IPS-15b (cell line): ENCODE results near the gene PALM.
A peak's percentile ranks its signal among the peaks of the same experiment; 100 is the strongest.

Source experiments
- H3K27me3 ChIP-seq: one replicate; pipeline ENCODE4 v1.6.1; 2013; ENCODE audit warnings: low read length; ENCODE audit not compliant: control insufficient read depth, insufficient read depth
- H3K36me3 ChIP-seq: one replicate; pipeline ENCODE4 v1.6.1; 2013; ENCODE audit warnings: low read length; ENCODE audit not compliant: control insufficient read depth, insufficient read depth
- H3K4me1 ChIP-seq: one replicate; pipeline ENCODE4 v1.6.1; 2013; ENCODE audit warnings: mild to moderate bottlenecking, low read length; ENCODE audit not compliant: control insufficient read depth, insufficient read depth
- H3K4me3 ChIP-seq: one replicate; pipeline ENCODE4 v1.5.1; 2013; ENCODE audit warnings: low read depth, low read length
- H3K9ac ChIP-seq: one replicate; pipeline ENCODE4 v1.6.1; 2013; ENCODE audit warnings: low read depth, mild to moderate bottlenecking, low read length
- H3K9me3 ChIP-seq: one replicate; pipeline ENCODE4 v1.6.1; 2013; ENCODE audit warnings: mild to moderate bottlenecking, low read length; ENCODE audit not compliant: control insufficient read depth, insufficient read depth

The PALM gene

DNA sequence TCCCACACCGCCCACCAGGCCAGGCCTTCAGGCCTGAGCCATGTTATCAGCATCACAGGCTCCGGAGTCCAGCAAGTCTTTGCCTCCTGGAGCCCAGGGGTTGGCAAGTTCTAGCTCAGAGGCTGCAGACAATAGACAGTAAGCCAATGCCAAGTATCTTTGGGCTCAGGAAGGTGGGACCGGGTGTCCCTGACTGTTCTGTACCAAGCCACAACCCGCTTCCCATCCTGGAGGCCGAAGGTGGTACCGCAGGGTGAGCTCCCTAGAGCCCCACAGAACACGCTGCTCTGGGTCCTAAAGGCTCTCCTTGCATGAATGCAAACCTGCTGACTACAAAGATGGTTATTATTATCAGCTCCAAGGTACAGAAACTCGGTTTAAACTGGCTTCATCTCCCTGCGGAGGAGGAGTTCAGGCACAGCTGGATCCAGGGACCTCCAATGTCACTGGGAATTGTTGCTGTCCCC, 38.1 kb upstream of the PALM start:
- no peak overlapping the region for H3K9ac ChIP-seq
- no peaks in the 10 kb centered on the region for H3K4me1 ChIP-seq
- H3K27me3 ChIP-seq, result peaks cover 2% of the 10 kb centered on the region
- H3K4me3 ChIP-seq, result no peak overlapping the region
- no peaks in the 10 kb centered on the region for H3K9me3 ChIP-seq
- H3K36me3 ChIP-seq, result no peaks in the 10 kb centered on the region

DNA sequence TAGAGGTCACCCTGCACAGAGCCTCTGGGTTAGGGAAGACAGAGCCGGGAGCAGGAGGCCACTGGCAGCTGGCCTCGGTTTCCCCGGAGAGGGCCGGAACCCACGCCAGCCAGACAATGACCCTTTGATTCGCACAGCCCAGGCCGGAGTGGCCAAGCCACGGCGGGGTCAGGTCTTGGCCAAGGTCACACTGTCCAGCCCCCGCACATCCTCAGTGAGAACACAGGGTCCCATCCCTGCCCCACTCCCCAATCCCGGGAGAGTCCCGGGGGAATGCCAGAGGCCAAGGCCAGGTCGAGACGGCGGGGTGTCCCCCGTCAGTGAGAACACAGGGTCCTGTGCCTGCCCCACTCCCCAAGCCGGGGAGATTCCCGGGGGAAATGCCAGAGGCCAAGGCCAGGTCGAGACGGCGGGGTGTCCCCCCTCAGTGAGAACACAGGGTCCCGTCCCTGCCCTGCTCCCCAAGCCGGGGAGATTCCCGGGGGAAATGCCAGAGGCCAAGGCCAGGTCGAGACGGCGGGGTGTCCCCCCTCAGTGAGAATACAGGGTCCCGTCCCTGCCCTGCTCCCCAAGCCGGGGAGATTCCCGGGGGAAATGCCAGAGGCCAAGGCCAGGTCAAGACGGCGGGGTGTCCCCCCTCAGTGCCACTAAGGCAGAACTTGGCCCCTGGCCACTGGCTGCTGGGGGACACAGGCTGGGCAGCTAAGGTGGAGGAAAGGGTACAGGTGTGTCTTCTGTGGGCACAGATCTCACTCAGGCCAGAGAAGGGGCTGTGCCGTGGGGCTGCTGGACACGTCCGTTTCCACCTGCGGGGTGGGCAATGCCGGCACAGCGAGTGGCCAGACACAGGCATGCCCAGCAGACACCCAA, 34.2 kb upstream of the PALM start:
- no peaks in the 10 kb centered on the region for H3K4me1 ChIP-seq
- H3K36me3 ChIP-seq, result no peaks in the 10 kb centered on the region
- H3K9ac ChIP-seq, result no peak overlapping the region
- no peaks in the 10 kb centered on the region for H3K9me3 ChIP-seq
- no peak overlapping the region for H3K4me3 ChIP-seq
- H3K27me3 ChIP-seq, result peaks cover 7% of the 10 kb centered on the region

DNA sequence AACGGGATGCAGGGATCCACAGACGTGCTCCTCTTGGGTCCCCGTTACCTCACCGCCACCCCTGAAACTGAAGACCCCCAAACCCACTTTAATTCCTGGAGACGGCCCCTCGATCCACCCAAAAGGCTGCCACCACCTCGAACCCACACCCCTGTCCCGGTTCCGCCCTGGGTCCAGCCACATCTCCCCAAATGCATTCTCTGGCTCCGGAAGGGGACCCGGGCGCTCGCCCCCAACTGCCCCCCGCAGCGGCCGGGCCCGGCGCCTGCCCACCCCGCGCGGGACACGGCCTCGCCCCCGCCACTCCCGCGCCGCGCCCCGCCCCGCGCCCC, 32.8 kb upstream of the PALM start:
- Histone ChIP-seq H3K9ac (no peak overlapping the region), H3K4me3 (no peak overlapping the region), H3K36me3 (no peaks in the 10 kb centered on the region), H3K9me3 (no peaks in the 10 kb centered on the region), H3K4me1 (no peaks in the 10 kb centered on the region), H3K27me3 (peaks cover 7% of the 10 kb centered on the region)

DNA sequence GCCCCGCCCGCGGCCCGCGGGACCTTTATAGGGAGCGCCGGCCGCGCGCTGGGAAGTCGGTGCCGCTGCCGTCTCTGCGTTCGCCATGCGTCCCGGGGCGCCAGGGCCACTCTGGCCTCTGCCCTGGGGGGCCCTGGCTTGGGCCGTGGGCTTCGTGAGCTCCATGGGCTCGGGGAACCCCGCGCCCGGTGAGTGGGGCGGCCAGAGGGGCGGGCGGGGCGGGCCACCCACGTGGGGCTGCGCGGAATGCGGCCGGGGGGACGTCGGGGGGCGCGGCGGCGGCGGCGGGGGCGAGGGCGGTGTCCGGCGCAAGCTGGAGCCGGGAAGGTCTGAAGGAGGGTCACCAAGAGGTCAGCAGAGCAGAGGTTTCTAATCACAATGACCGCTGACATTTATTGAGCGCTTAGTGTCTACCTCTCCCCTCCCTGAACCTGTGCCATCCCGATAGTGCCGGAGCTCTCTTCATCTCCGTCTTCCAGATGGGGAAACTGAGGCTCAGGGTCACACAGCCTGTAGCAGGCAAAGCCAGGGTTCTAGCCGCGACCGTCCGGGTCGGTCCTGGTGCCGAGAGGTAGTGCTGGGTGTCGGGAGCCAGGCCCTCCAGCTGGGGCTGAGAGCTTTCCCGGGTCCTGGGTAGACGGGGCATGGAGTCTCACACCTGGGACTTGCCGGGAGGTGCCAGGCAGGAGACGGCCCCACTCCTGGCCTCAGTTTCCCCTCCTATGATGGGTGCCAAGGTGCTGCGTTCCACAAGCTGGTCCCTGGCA, 32.2 kb upstream of the PALM start, which contains the start of gene FSTL3:
TSS of gene FSTL3 (plus strand) at position 54 of the 767 bp plus-strand sequence. CDS start at position 86, 32 bp downstream.
- no peaks in the 10 kb centered on the region for H3K4me1 ChIP-seq
- H3K27me3 ChIP-seq, result peaks cover 7% of the 10 kb centered on the region
- no peak within 1 kb of the TSS for H3K9ac ChIP-seq
- no peak within 1 kb of the TSS for H3K4me3 ChIP-seq
- no peaks in the 10 kb centered on the region for H3K9me3 ChIP-seq
- H3K36me3 ChIP-seq, result no peaks in the 10 kb centered on the region

DNA sequence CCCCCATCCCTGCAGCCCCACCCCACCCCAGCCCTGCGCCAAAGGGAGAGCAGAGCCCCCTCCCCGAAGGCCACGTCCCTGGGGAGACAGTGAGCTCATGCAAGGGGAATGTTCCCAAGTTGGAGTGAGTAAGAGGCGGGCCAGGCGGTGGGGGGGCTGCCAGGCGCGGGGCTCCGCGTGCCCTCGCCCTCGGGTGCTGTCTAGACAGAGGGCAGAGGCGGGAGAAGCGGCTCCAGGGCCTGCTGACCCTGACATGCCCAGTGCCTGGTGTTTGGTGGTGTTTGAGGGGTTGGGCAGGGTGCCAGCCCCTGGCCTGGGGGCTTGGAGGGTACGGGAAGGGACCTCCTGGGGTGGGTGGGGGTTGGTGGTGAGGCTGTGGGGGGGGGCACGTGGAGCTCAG, 31.5 kb upstream of the PALM start:
- Histone ChIP-seq H3K4me1 (no peaks in the 10 kb centered on the region), H3K4me3 (no peak overlapping the region), H3K9ac (no peak overlapping the region)

DNA sequence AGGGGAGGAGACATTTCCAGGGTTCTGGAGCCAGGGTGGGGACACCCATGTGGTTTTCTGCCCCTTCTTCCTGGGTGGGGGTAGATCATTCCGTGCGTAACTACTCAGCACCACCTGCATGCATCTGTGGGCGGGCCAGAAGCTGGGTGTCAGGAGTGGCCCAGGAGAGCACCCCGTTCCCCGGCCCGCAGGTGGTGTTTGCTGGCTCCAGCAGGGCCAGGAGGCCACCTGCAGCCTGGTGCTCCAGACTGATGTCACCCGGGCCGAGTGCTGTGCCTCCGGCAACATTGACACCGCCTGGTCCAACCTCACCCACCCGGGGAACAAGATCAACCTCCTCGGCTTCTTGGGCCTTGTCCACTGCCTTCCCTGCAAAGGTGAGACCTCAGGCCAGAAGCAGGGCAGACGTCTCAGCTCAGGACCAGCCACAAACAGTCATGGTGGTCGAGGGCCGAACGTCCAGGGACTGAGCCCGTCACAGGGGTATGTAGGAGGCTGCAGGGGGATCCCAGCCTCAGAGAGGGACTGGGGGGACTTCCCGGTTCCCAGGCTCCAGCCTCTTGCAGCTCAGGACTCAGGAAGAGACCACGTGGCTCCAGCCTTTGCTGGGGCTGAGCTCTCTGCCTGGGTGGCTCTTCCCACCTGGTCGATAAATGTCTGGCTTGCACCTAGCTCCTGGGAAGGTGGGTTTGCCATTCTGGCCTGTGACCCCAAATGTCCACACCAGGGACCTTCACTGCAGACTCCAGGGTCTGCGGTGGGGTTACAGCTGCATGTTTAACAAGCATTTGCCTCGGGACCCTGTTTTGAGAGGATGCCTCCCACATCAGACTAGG, 30.9 kb upstream of the PALM start:
- Histone ChIP-seq H3K9ac (no peak overlapping the region), H3K27me3 (peaks cover 7% of the 10 kb centered on the region), H3K9me3 (no peaks in the 10 kb centered on the region), H3K4me1 (no peaks in the 10 kb centered on the region), H3K4me3 (no peak overlapping the region), H3K36me3 (no peaks in the 10 kb centered on the region)

More for the DNA sequence above, 31.5 kb upstream of the PALM start:
- Histone ChIP-seq H3K27me3 (peaks cover 7% of the 10 kb centered on the region), H3K9me3 (no peaks in the 10 kb centered on the region), H3K36me3 (no peaks in the 10 kb centered on the region)

DNA sequence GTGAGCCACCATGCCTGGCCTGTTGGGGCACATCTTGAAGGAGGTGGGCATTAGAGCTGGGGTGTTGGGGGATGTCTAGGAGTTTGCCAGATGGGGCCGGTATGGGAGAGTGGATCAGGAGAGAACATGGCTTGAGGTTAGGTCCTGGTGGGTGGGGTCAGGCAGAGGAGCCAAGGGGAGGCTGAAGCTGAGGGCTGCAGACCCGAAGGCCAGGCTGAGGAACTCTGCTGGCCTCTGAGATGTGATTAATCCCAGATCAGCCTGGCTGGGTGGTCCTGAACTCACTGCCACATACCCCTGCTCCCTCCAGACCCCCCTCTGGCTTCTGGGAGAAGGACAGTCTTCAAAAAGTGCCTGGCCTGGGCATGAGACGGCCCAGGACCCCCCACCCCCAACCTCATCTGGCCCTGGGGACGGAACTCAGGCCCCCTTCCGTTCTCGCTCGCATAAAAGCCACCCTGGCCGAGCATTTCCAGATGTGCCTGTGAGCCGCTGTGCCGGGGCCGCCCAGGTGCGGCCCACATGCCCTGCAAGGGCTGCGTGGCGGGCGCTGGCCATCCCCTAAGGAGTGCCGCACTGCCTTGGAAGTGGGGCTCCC, 29.8 kb upstream of the PALM start:
- no peak overlapping the region for H3K9ac ChIP-seq
- no peaks in the 10 kb centered on the region for H3K36me3 ChIP-seq
- no peaks in the 10 kb centered on the region for H3K9me3 ChIP-seq
- H3K4me3 ChIP-seq, result peak overlapping the region; percentile 59
- no peaks in the 10 kb centered on the region for H3K4me1 ChIP-seq
- H3K27me3 ChIP-seq, result peaks cover 7% of the 10 kb centered on the region

DNA sequence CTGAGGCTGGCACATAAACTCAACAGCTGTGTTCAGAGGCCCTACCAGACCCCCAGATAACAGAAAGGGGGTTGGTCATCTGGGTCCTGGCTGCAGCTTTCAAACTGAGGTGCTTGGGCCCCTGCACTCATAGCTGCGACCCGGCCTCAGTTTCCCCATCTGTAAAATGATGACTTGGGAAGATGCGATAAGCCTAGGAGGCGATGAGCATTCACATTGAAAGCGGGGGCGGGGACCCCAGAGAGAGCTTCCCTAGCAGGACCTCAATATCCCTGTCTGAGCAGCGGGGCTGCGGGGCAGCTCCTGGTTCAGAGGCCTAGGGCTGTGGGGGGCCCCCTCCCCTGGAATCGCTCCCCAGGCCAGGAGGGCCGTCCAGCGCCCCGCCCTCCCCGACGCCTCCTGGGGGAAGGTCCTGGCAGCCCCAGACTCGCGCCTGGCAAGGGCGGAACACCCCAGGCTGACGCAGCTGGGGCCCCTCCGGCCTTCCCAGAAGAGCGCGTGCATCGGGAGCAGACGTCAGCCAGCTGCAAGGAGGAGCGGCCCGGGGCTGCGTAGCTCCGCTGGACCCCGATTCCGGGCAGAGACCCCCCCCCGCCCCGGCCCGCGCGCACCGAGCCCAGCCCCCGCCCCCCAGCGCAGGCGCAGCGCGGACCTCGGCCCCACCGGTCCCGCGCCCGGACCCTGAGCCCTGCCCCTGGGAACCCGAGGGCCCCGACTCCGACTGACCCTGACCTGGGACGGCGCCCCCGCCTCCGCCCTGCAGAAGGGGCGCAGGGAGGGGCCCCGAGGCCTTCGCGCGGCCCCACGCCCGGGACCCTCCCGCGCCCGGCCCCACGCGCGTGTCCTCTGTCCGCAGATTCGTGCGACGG, 29.1 kb upstream of the PALM start:
- no peaks in the 10 kb centered on the region for H3K36me3 ChIP-seq
- H3K4me1 ChIP-seq, result no peaks in the 10 kb centered on the region

DNA sequence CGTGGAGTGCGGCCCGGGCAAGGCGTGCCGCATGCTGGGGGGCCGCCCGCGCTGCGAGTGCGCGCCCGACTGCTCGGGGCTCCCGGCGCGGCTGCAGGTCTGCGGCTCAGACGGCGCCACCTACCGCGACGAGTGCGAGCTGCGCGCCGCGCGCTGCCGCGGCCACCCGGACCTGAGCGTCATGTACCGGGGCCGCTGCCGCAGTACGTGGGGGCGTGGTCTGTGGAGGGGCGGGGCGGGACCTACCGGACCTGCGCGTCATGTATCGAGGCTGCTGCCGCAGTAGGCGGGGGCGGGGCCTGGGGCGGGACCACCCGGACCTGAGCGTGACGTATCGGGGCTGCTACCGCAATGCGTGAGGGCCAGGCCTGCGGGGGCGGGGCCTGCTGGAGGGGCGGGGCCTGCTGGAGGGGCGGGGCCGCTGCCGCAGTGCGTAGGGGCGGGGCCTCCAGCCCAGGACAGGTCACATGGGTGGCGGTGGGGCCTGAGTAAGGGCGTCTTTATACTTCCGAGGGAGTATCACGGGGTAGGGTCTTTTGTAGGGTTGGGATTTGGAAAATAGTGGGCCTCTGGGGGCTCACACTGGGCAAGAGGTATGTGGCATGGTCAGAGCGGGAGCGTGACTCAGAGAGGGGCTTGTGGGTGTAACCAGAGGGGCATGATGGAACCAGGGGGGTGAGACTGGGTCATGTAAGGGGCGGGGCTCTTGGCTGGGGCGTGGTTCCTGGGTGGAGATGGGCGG, 28.3 kb upstream of the PALM start:
- H3K27me3 ChIP-seq, result peaks cover 7% of the 10 kb centered on the region
- no peaks in the 10 kb centered on the region for H3K36me3 ChIP-seq
- no peaks in the 10 kb centered on the region for H3K4me1 ChIP-seq
- peak overlapping the region; percentile 69 for H3K4me3 ChIP-seq
- H3K9me3 ChIP-seq, result no peaks in the 10 kb centered on the region
- peak overlapping the region; percentile 28 for H3K9ac ChIP-seq

More for the DNA sequence above, 29.1 kb upstream of the PALM start:
- no peak overlapping the region for H3K9ac ChIP-seq
- H3K4me3 ChIP-seq, result peak overlapping the region; percentile 59
- no peaks in the 10 kb centered on the region for H3K9me3 ChIP-seq
- peaks cover 7% of the 10 kb centered on the region for H3K27me3 ChIP-seq
